ENCODE measurements around the gene CSRP1. TPM values are rescaled to one million over a fixed set of nuclear protein-coding genes. Genes with fewer than 3 reads are reported as not detected.

The CSRP1 gene
- total and polyA plus RNA-seq, 2 experiments from 2014 or later: 78.9 to 135 TPM

DNA sequence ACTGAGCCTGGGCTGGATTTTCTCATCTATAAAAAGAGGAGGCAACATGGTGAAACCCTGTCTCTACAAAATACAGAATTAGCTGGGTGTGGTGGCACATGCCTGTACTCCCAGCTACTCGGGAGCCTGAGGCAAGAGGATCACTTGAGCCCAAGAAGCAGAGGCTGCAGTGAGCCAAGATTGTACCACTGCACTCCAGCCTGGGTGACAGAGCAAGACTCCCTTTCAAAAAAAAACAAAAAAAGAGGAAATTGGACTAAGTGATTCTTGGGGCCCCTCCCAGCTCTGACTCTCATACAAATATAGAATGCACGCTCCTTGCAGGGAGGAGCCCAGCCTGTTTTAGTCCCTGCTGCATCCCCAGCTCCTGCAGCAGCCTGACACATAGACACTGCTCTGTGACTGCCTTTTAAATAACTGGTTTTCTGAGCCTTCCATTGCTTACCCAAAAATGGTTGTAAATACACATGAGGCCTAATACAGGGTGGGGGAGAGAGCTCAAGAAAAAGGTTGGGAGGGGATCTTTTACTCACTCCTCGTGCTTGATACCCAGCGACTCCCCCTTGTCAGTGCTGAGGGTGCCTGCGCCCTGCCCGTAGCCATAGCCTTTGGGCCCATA lies 17.2 kb downstream of the CSRP1 start:
- no peak for DNase-seq (ENCODE audit: low read depth in 1 of 2, low spot score in 1 of 2)
- H3K4me3 ChIP-seq: no peak overlapping the region
- peaks cover 62% of the 10 kb centered on the region for H3K4me1 ChIP-seq (ENCODE audit: low read depth)
- no peaks in the 10 kb centered on the region for H3K27me3 ChIP-seq
- no peaks in the 10 kb centered on the region for H3K36me3 ChIP-seq
- TF ChIP-seq, protein P1, sequence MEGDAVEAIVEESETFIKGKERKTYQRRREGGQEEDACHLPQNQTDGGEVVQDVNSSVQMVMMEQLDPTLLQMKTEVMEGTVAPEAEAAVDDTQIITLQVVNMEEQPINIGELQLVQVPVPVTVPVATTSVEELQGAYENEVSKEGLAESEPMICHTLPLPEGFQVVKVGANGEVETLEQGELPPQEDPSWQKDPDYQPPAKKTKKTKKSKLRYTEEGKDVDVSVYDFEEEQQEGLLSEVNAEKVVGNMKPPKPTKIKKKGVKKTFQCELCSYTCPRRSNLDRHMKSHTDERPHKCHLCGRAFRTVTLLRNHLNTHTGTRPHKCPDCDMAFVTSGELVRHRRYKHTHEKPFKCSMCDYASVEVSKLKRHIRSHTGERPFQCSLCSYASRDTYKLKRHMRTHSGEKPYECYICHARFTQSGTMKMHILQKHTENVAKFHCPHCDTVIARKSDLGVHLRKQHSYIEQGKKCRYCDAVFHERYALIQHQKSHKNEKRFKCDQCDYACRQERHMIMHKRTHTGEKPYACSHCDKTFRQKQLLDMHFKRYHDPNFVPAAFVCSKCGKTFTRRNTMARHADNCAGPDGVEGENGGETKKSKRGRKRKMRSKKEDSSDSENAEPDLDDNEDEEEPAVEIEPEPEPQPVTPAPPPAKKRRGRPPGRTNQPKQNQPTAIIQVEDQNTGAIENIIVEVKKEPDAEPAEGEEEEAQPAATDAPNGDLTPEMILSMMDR (IDR thresholded peaks at IDR 0.05; ENCODE audit: low read depth, low read length): no peak
- no peaks in the 10 kb centered on the region for H3K9me3 ChIP-seq (ENCODE audit: low read depth)
- H3K27ac ChIP-seq: peak overlapping the region; percentile 97

GRCh38 chr1:201488830-201489589 lies 17.9 kb downstream of the CSRP1 start:
- H3K4me1 ChIP-seq (ENCODE audit: low read depth): peaks cover 55% of the 10 kb centered on the region
- H3K36me3 ChIP-seq: no peaks in the 10 kb centered on the region
- H3K27ac ChIP-seq: peak overlapping the region; percentile 100
- H3K9me3 ChIP-seq (ENCODE audit: low read depth): no peaks in the 10 kb centered on the region
- TF ChIP-seq, protein P1 (IDR thresholded peaks at IDR 0.05; ENCODE audit: low read depth, low read length): no peak
- H3K4me3 ChIP-seq: no peak overlapping the region
- peak in 1 of 2 donors; percentile 93 for DNase-seq (ENCODE audit: low read depth in 1 of 2, low spot score in 1 of 2)
- H3K27me3 ChIP-seq: no peaks in the 10 kb centered on the region

DNA sequence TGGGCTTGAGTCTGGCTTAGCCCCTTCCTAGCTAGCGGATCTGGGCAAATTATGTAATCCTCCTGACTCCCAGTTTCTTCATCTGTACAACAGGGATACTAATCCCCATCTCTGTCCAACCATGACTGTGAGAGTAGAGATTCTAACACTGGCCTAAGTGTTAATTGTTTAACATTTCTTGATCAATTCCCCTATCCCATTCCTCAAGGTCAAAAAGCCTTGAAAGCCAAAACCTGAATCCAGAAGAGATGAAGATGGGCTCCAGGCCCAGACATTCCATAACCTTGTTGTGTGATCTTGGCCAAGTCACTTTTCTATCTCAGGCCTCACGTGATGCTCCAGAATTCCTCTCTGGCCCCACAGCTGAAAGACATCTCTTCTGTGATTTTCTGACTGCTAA lies 19.2 kb downstream of the CSRP1 start:
- Histone ChIP-seq H3K9me3 (ENCODE audit: low read depth) (no peaks in the 10 kb centered on the region), H3K36me3 (no peaks in the 10 kb centered on the region), H3K4me1 (ENCODE audit: low read depth) (peaks cover 43% of the 10 kb centered on the region), H3K4me3 (no peak overlapping the region), H3K27ac (peak overlapping the region; percentile 100), H3K27me3 (no peaks in the 10 kb centered on the region)
- TF ChIP-seq, protein P1 (IDR thresholded peaks at IDR 0.05; ENCODE audit: low read depth, low read length): no peak
- no peak for DNase-seq (ENCODE audit: low read depth in 1 of 2, low spot score in 1 of 2)

GRCh38 chr1:201486187-201486586 lies 20.7 kb downstream of the CSRP1 start:
- peak overlapping the region; percentile 100 for H3K27ac ChIP-seq
- peak; percentile 90 to 93 for DNase-seq (ENCODE audit: low read depth in 1 of 2, low spot score in 1 of 2)
- H3K4me1 ChIP-seq (ENCODE audit: low read depth): peaks cover 29% of the 10 kb centered on the region
- TF ChIP-seq, protein P1 (IDR thresholded peaks at IDR 0.05; ENCODE audit: low read depth, low read length): no peak
- no peak overlapping the region for H3K4me3 ChIP-seq
- H3K27me3 ChIP-seq: no peaks in the 10 kb centered on the region
- H3K9me3 ChIP-seq (ENCODE audit: low read depth): no peaks in the 10 kb centered on the region
- no peaks in the 10 kb centered on the region for H3K36me3 ChIP-seq

DNA sequence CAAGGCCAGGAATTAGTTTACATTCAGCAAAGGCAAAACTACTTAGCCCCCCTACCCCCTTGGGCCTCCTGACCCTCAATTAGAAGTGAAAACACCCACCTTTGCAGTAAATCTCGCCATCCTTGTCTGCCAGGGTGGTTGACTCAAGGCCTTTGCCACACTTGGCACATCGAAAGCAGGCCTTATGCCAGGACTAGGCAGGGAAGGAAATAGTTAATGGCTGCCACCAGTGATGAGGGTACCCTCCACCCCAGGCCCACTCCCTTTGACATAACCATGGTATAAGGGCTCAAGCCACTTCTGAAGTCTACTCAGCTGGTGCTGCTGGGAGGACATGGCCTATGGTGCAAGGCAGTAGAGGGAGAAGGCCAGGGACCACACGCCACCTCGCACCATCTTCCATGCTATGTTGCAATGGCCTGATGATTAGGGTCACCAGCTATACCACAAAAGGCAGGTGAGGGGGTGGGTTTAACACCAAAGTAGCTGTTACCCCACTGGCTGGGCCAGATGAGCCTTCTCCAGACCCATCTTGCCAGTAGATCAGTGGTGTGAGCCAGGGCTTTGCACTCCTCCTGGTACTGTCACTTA lies 21.6 kb downstream of the CSRP1 start:
- Histone ChIP-seq H3K27me3 (no peaks in the 10 kb centered on the region), H3K4me1 (ENCODE audit: low read depth) (peaks cover 22% of the 10 kb centered on the region), H3K9me3 (ENCODE audit: low read depth) (no peaks in the 10 kb centered on the region), H3K27ac (peak overlapping the region; percentile 100), H3K4me3 (no peak overlapping the region), H3K36me3 (no peaks in the 10 kb centered on the region)
- TF ChIP-seq, protein P1 (IDR thresholded peaks at IDR 0.05; ENCODE audit: low read depth, low read length): no peak
- DNase-seq (ENCODE audit: low read depth in 1 of 2, low spot score in 1 of 2): no peak

Measured in cardiac muscle cell (in vitro differentiated cells and primary cell).